ENCODE results near the gene CENPQ.

The CENPQ gene

GRCh38 chr6:49454787-49455709 is 8.1 kb upstream of the CENPQ start:
- no peak for TF ChIP-seq POLR2A (IDR thresholded peaks at IDR 0.05; ENCODE audit: extremely low read depth, insufficient read length)
- no peak for TF ChIP-seq CTCF (IDR thresholded peaks at IDR 0.05; ENCODE audit: low read depth, low read length)
- no peak for TF ChIP-seq MAX (IDR thresholded peaks at IDR 0.05; ENCODE audit: low read depth, low read length)
- no peak for TF ChIP-seq MYC (IDR thresholded peaks at IDR 0.05; ENCODE audit: low read depth, low read length)
- DNase-seq (ENCODE audit: low read depth): no peak
- H3K4me3 ChIP-seq (ENCODE audit: low read depth, low read length): no peak overlapping the region

GRCh38 chr6:49457771-49458170 is 5.4 kb upstream of the CENPQ start:
- TF ChIP-seq CTCF (IDR thresholded peaks at IDR 0.05; ENCODE audit: low read depth, low read length) (no peak), MAX (IDR thresholded peaks at IDR 0.05; ENCODE audit: low read depth, low read length) (no peak), POLR2A (IDR thresholded peaks at IDR 0.05; ENCODE audit: extremely low read depth, insufficient read length) (no peak), MYC (IDR thresholded peaks at IDR 0.05; ENCODE audit: low read depth, low read length) (no peak)
- DNase-seq (ENCODE audit: low read depth): no peak
- no peak overlapping the region for H3K4me3 ChIP-seq (ENCODE audit: low read depth, low read length)

- H3K4me3 ChIP-seq (ENCODE audit: low read depth, low read length): peak overlapping the region; percentile 100
- DNase-seq (ENCODE audit: low read depth): peak; percentile 11
- no peak for TF ChIP-seq POLR2A (IDR thresholded peaks at IDR 0.05; ENCODE audit: extremely low read depth, insufficient read length)
- no peak for TF ChIP-seq CTCF (IDR thresholded peaks at IDR 0.05; ENCODE audit: low read depth, low read length)
- no peak for TF ChIP-seq MYC (IDR thresholded peaks at IDR 0.05; ENCODE audit: low read depth, low read length)
- TF ChIP-seq MAX (IDR thresholded peaks at IDR 0.05; ENCODE audit: low read depth, low read length): no peak
Measured at GRCh38 chr6:49462071-49462470, 1.1 kb upstream of the CENPQ start.

- H3K4me3 ChIP-seq (ENCODE audit: low read depth, low read length): peak overlapping the region; percentile 100
- no peak for DNase-seq (ENCODE audit: low read depth)
- no peak for TF ChIP-seq MYC (IDR thresholded peaks at IDR 0.05; ENCODE audit: low read depth, low read length)
- no peak for TF ChIP-seq POLR2A (IDR thresholded peaks at IDR 0.05; ENCODE audit: extremely low read depth, insufficient read length)
- no peak for TF ChIP-seq CTCF (IDR thresholded peaks at IDR 0.05; ENCODE audit: low read depth, low read length)
- no peak for TF ChIP-seq MAX (IDR thresholded peaks at IDR 0.05; ENCODE audit: low read depth, low read length)
Measured at GRCh38 chr6:49462599-49462926, 607 bp upstream of the CENPQ start.

GRCh38 chr6:49463612-49463967 is 420 bp downstream of the CENPQ start:
- TF ChIP-seq MAX (IDR thresholded peaks at IDR 0.05; ENCODE audit: low read depth, low read length) (no peak), MYC (IDR thresholded peaks at IDR 0.05; ENCODE audit: low read depth, low read length) (no peak), POLR2A (IDR thresholded peaks at IDR 0.05; ENCODE audit: extremely low read depth, insufficient read length) (no peak), CTCF (IDR thresholded peaks at IDR 0.05; ENCODE audit: low read depth, low read length) (no peak)
- DNase-seq (ENCODE audit: low read depth): no peak
- peak overlapping the region; percentile 100 for H3K4me3 ChIP-seq (ENCODE audit: low read depth, low read length)

All from NB4 (cell line).